ENCODE results near the gene SPEM2.

Gene SPEM2

GRCh38 chr17:7475764-7476422, 50.5 kb downstream of the SPEM2 start:
- no peak for DNase-seq

GRCh38 chr17:7476494-7476893, 51.1 kb downstream of the SPEM2 start:
- DNase-seq: no peak

- no peak for DNase-seq
Measured at GRCh38 chr17:7476951-7477350, 51.5 kb downstream of the SPEM2 start.
